Peyer's patch (tissue), 4 donors: ENCODE measurements around the gene SEMA3D.

Experiments used
- CTCF ChIP-seq, 6 experiments: fragments of 450-650 bp in 4 of 6; fragments of 200-600 bp in 2 of 6; sonication (generic) in 1 of 6; IDR thresholded peaks; one replicate each; pipeline ENCODE4 v1.5.1; 2017 to 2019; ENCODE audit warnings: antibody characterized with exemption in 6 of 6, mild to moderate bottlenecking in 3 of 6, moderate library complexity in 1 of 6
- POLR2A ChIP-seq, 2 donors: fragments of 450-650 bp; IDR thresholded peaks; one replicate each; pipeline ENCODE4 v1.5.1; 2017; ENCODE audit warnings: antibody characterized with exemption in 2 of 2, mild to moderate bottlenecking in 2 of 2, moderate library complexity in 2 of 2

- TF ChIP-seq CTCF (IDR thresholded peaks at IDR 0.05) = peak in 4 of 6 experiments; percentile 15 to 49 (median 40)
- no peak for TF ChIP-seq POLR2A (IDR thresholded peaks at IDR 0.05)
Observed at GRCh38 chr7:85191383-85191782, 4.5 kb upstream of the SEMA3D start.
